OCI-LY7 (cell line): ENCODE data around the gene ADARB2. TPM values are rescaled to one million over a fixed set of nuclear protein-coding genes. Genes with fewer than 3 reads are reported as not detected.

Experiments used
- BruUV-seq: library from RNA; stranded (reverse); fragments of 400-500 nt; replicated peaks from 2 replicates; lab custom pipeline; 2021; lab: Mats Ljungman, UMichigan
- CTCF ChIA-PET: fragments of 300-600 bp; sonication (Branson Sonifier 250); formaldehyde crosslinking; loops from one replicate; lab custom pipeline; 2022; ENCODE audit warnings: antibody characterized with exemption; ENCODE audit not compliant: unreplicated experiment; lab: Charles Lee
- POLR2A ChIA-PET: fragments of 300-600 bp; sonication (Branson Sonifier 250); formaldehyde crosslinking; loops from one replicate; lab custom pipeline; 2022; ENCODE audit warnings: antibody characterized with exemption; lab: Charles Lee
- DNase-seq: peaks from one replicate; pipeline ENCODE4 v3.0.0-alpha.2; 2015; ENCODE audit warnings: low spot score
- H2AFZ ChIP-seq: fragments of 200-600 bp; sonication (generic), shearing (Covaris generic); 2 replicates; pipeline ENCODE4 v1.6.1; 2014; ENCODE audit warnings: mild to moderate bottlenecking, antibody characterized with exemption, low read length, moderate library complexity
- H3K27ac ChIP-seq: fragments of 200-600 bp; sonication (generic); 2 replicates; pipeline ENCODE4 v1.5.1; 2014; ENCODE audit warnings: mixed run types, low read depth, mild to moderate bottlenecking, moderate library complexity, low read length, inconsistent platforms; ENCODE audit not compliant: poor library complexity, severe bottlenecking
- H3K36me3 ChIP-seq: fragments of 200-600 bp; sonication (generic); 2 replicates; pipeline ENCODE4 v1.6.1; 2014; ENCODE audit warnings: mild to moderate bottlenecking, antibody characterized with exemption, low read length, moderate library complexity, mixed read lengths; ENCODE audit not compliant: insufficient read depth
- H3K4me1 ChIP-seq: fragments of 200-600 bp; sonication (generic); 2 replicates; pipeline ENCODE4 v1.5.1; 2014; ENCODE audit warnings: mild to moderate bottlenecking, low read length; ENCODE audit not compliant: insufficient read depth, poor library complexity, severe bottlenecking
- H3K4me2 ChIP-seq: fragments of 200-600 bp; sonication (generic); 2 replicates; pipeline ENCODE4 v1.6.1; 2014; ENCODE audit warnings: mild to moderate bottlenecking, low read length
- H3K4me3 ChIP-seq: fragments of 200-600 bp; sonication (generic); 2 replicates; pipeline ENCODE4 v1.5.1; 2014; ENCODE audit warnings: mild to moderate bottlenecking, low read depth, low read length; ENCODE audit not compliant: poor library complexity, severe bottlenecking
- H3K79me2 ChIP-seq: fragments of 200-600 bp; sonication (generic); 2 replicates; pipeline ENCODE4 v1.6.1; 2016; ENCODE audit warnings: low read depth, mild to moderate bottlenecking, low read length, moderate library complexity, mixed read lengths; ENCODE audit not compliant: insufficient read depth
- H3K9me2 ChIP-seq: fragments of 200-600 bp; sonication (generic); 2 replicates; pipeline ENCODE4 v1.6.1; 2016; ENCODE audit warnings: mild to moderate bottlenecking, low read length, mixed read lengths; ENCODE audit not compliant: insufficient read depth
- H3K9me3 ChIP-seq: fragments of 200-600 bp; sonication (generic); 2 replicates; pipeline ENCODE4 v1.6.1; 2014; ENCODE audit warnings: mild to moderate bottlenecking, mixed run types, low read length, mixed read lengths
- H4K20me1 ChIP-seq: fragments of 200-600 bp; sonication (generic); 2 replicates; pipeline ENCODE4 v1.6.1; 2014; ENCODE audit warnings: mild to moderate bottlenecking, antibody characterized with exemption, low read length, moderate library complexity, mixed read lengths; ENCODE audit not compliant: insufficient read depth
- CTCF ChIP-seq: fragments of 200-600 bp; sonication (generic); conservative IDR thresholded peaks from 2 replicates; pipeline ENCODE4 v1.5.1; 2014; ENCODE audit warnings: mild to moderate bottlenecking, antibody characterized with exemption, low read length, moderate library complexity, mixed read lengths
- EZH2phosphoT487 ChIP-seq: fragments of 200-600 bp; sonication (generic); IDR thresholded peaks from 2 replicates; pipeline ENCODE4 v1.6.1; 2018; ENCODE audit warnings: low read depth, borderline replicate concordance, mild to moderate bottlenecking, mixed run types, antibody characterized with exemption, low read length, moderate library complexity, mixed read lengths
- intact Hi-C: fragments of 100-400 bp; cut with micrococcal nuclease; formaldehyde crosslinking; loops from one replicate; pipeline ENCODE4 v1.10.0; 2022; ENCODE audit not compliant: unreplicated experiment
- total RNA-seq, 2 experiments: library from RNA; depleted of rRNA in 1 of 2; stranded (reverse); fragments of >200 nt in 1 of 2; shearing (Covaris generic) in 1 of 2; gene quantifications; 2 replicates each; pipeline ENCODE4 v1.2.3, GENCODE V29; 2014 to 2022

Gene ADARB2
- total RNA-seq, 2 experiments from 2014 or later, result 0.03 TPM; not detected in 1

- intact Hi-C loops, result no loop called here
- no TSS peak for BruUV-seq
- DNase-seq, result no peak
- no peaks in the 10 kb centered on the region for H3K9me3 ChIP-seq
- H3K4me1 ChIP-seq, result no peaks in the 10 kb centered on the region
- no peak overlapping the region for H3K4me3 ChIP-seq
- H3K79me2 ChIP-seq, result no peaks in the 10 kb centered on the region
- H3K4me2 ChIP-seq, result no peak overlapping the region
- H2AFZ ChIP-seq, result no peak overlapping the region
- H4K20me1 ChIP-seq, result no peaks in the 10 kb centered on the region
- POLR2A ChIA-PET, result no interaction called here
- H3K27ac ChIP-seq, result no peak overlapping the region
- no peak for TF ChIP-seq EZH2phosphoT487
- TF ChIP-seq CTCF, result no peak
- CTCF ChIA-PET, result no interaction called here
- H3K9me2 ChIP-seq, result no peaks in the 10 kb centered on the region
- no peaks in the 10 kb centered on the region for H3K36me3 ChIP-seq
These were observed 360.9 kb downstream of the ADARB2 start for GRCh38 chr10:1376384-1376945.

DNA sequence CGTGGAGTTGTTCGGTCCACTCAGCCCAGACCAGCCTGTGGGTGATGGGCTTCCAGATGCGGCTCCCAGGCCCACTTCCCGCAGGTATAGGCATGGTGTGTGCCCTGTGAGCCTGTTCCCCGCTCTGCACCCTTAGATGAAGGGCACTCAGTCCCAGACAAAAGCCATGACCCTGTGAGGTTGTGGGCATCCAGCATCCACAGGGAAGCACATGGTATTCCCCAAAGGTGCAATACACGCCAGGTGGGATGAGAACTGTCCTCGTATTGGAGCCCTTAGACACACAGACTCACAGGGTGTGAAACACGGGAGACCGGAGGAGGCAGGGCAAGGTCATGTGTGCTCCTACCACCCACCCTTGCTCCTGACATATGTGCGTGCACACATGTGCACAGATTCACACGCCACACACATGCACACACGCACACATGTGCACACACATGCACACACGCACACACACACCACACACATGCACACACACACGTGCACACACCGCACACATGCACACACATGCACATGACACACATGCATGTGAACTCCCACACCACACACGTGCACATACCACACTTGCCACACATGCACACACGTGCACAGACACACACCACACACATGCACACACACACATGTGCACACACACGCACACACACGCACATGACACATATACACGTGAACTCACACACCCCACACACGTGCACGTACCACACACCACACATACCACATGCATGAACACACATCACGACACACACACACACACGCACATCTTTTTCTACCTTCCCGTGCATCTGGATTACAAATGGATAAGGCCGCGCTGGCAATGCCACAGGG, 361.8 kb downstream of the ADARB2 start:
- Histone ChIP-seq H3K27ac (no peak overlapping the region), H3K4me3 (no peak overlapping the region), H3K9me2 (no peaks in the 10 kb centered on the region), H4K20me1 (no peaks in the 10 kb centered on the region), H3K9me3 (no peaks in the 10 kb centered on the region), H3K4me1 (no peaks in the 10 kb centered on the region), H3K36me3 (no peaks in the 10 kb centered on the region), H3K79me2 (no peaks in the 10 kb centered on the region), H3K4me2 (no peak overlapping the region), H2AFZ (no peak overlapping the region)
- intact Hi-C loops, result no loop called here
- POLR2A ChIA-PET, result no interaction called here
- TF ChIP-seq CTCF, result no peak
- no peak for TF ChIP-seq EZH2phosphoT487
- no peak for DNase-seq
- BruUV-seq, result no TSS peak
- CTCF ChIA-PET, result no interaction called here
